Measurements from ENCODE around the gene ELMOD1. TPM values are rescaled to one million over a fixed set of nuclear protein-coding genes. Genes with fewer than 3 reads are reported as not detected.

The ELMOD1 gene
- not detected for total RNA-seq

DNA sequence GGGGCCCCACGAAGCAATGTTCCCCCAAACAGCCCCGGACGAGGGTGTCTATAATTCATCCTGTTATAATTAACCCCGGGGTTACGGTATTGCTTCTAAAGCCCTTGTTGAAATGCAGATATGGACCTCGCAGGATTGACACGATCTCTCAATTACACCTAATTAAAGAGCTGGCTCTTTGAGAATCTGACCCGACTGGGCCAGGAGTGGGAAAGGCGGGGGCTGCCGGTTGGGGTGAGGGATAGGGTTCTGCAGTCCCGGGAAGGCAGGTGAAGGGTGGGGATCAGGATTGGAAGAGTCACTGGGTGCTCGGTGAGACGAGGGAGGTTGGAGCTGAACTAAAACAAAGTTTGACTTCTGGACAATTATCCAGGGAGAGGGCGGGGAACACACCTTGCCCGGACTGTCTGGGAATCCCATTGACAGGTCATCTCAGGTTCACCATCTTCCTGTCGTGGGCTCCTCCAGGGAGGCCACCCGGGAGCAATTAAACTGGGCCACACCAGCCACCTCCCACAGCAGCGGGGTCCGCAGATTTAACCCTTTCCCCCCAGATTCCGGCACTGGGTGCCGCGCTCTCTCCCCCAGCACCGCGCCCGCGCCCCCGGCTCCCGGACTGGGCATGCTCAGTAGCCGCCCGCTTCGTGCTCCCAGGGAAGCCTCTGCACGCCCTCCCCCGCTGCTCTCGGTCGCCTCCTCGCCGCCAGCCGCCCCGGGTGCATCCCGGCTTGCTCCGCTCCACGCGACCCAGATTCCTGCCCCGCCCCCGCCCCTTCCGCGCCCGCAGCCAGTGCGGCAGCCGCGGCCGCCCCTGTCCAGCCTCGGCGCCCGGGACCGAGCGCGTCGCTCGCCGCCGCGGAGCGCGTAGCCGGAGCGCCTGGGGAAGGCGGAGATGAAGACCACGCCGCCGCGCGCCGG is at the start of gene ELMOD1:
TSS of gene ELMOD1 (plus strand) at position 688 of the 918 bp plus-strand sequence. CDS start 27,043 bp downstream, outside the sequence.
- H3K36me3 ChIP-seq (replicated peaks in 1 of 2; ENCODE audit: insufficient read depth in 1 of 2, low read depth in 2 of 2) = no peaks in the 10 kb centered on the region
- H3K9me3 ChIP-seq = no peaks in the 10 kb centered on the region
- peak within 1 kb of the TSS; percentile 4 to 38 for H3K4me3 ChIP-seq
- peaks cover 26% of the 10 kb centered on the region for H3K4me1 ChIP-seq
- DNase-seq (peak; percentile 17 to 52 (median 29)), ATAC-seq (peak; percentile 64)
- WGBS, 2 donors = 1% methylated on average over 15 to 74 of the region's 74 CpGs
- intact Hi-C loops (cut with DNase I) = no loop called here
- no peak for TF ChIP-seq POLR2A (IDR thresholded peaks at IDR 0.05)
- TF ChIP-seq, protein P1, sequence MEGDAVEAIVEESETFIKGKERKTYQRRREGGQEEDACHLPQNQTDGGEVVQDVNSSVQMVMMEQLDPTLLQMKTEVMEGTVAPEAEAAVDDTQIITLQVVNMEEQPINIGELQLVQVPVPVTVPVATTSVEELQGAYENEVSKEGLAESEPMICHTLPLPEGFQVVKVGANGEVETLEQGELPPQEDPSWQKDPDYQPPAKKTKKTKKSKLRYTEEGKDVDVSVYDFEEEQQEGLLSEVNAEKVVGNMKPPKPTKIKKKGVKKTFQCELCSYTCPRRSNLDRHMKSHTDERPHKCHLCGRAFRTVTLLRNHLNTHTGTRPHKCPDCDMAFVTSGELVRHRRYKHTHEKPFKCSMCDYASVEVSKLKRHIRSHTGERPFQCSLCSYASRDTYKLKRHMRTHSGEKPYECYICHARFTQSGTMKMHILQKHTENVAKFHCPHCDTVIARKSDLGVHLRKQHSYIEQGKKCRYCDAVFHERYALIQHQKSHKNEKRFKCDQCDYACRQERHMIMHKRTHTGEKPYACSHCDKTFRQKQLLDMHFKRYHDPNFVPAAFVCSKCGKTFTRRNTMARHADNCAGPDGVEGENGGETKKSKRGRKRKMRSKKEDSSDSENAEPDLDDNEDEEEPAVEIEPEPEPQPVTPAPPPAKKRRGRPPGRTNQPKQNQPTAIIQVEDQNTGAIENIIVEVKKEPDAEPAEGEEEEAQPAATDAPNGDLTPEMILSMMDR (IDR thresholded peaks at IDR 0.05) = peak in 1 of 7 experiments; percentile 4
- no peak within 1 kb of the TSS for H3K27ac ChIP-seq
- H3K27me3 ChIP-seq = peaks cover 11 to 37% of the 10 kb centered on the region in 2 donors

DNA sequence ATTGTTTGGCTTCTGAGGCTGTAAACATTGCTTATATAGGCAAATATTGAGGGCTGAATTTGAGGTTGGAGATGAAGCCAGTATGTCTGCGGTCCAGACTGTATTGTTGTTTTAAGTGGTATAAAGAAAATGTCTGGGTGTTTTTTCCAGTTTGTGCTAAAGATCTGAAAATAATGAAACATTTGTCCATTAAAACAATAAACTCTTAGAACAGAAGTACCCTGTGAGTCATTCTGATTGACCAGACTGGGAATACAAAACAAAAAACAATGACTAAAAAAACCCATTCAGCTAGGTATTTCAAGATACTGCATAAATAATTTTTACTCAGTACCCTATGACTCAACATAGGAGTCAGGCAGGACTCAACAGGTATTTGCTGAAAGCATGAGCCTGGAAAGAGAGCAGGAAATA is 45.8 kb upstream of the ELMOD1 start:
- no peaks in the 10 kb centered on the region for H3K9me3 ChIP-seq
- no peak overlapping the region for H3K27ac ChIP-seq
- no peaks in the 10 kb centered on the region for H3K36me3 ChIP-seq (replicated peaks in 1 of 2; ENCODE audit: insufficient read depth in 1 of 2, low read depth in 2 of 2)
- DNase-seq (no peak), ATAC-seq (no peak)
- TF ChIP-seq POLR2A (IDR thresholded peaks at IDR 0.05) = no peak
- TF ChIP-seq, protein P1 (IDR thresholded peaks at IDR 0.05) = no peak
- 50 to 63% methylated on average over 1 of the region's 1 CpG for WGBS, 2 donors
- intact Hi-C loops (cut with DNase I) = no loop called here
- H3K27me3 ChIP-seq = no peaks in the 10 kb centered on the region
- H3K4me3 ChIP-seq = no peak overlapping the region
- no peaks in the 10 kb centered on the region for H3K4me1 ChIP-seq

- Histone ChIP-seq H3K4me3 (no peak overlapping the region), H3K4me1 (no peaks in the 10 kb centered on the region), H3K36me3 (replicated peaks in 1 of 2; ENCODE audit: insufficient read depth in 1 of 2, low read depth in 2 of 2) (peaks cover 0 to 7% of the 10 kb centered on the region in 2 donors), H3K9me3 (no peaks in the 10 kb centered on the region), H3K27me3 (no peaks in the 10 kb centered on the region), H3K27ac (no peak overlapping the region)
- intact Hi-C loops (cut with DNase I) = no loop called here
- DNase-seq = no peak
- TF ChIP-seq POLR2A (IDR thresholded peaks at IDR 0.05) = no peak
- TF ChIP-seq, protein P1 (IDR thresholded peaks at IDR 0.05) = no peak
- 84 to 94% methylated on average over 4 of the region's 4 CpGs for WGBS, 2 donors
- no peak for ATAC-seq
These were observed 43.0 kb upstream of the ELMOD1 start for GRCh38 chr11:107547961-107548360.

DNA sequence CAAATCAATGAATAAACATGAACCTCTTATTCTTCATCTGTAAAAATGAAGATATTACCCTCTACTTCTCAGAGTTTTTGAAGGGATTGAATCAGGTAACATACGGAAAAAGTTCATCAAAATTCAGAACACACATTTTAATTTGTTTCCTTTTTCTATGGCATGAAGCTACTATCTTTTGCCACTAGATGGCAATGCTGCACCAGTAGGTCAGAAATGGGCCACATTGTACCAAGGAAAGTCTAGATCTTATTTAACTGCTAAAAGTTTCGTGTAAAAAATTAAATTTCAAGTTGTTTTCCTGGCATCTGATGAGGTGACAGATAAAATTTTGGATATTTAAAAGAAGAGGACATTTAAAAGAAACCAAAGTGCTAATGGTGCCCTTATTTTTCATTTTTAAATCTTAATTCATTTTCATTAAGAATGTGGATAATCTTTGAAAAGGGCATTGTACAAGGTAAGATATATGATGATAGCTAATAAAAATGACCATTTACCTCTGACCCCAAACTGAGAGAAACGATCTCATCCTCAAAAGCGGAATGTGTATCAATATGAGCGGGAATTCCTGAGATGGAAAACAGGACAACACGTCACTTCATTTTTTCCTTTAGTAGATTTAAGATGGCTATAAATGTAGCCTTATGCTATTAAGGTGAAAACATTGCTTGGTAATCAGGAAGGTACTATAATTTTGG is 41.5 kb upstream of the ELMOD1 start:
- Histone ChIP-seq H3K36me3 (replicated peaks in 1 of 2; ENCODE audit: insufficient read depth in 1 of 2, low read depth in 2 of 2) (peaks cover 0 to 9% of the 10 kb centered on the region in 2 donors), H3K9me3 (no peaks in the 10 kb centered on the region), H3K27ac (no peak overlapping the region), H3K4me3 (no peak overlapping the region), H3K4me1 (no peaks in the 10 kb centered on the region), H3K27me3 (no peaks in the 10 kb centered on the region)
- peak in 1 of 4 donors; percentile 17 for DNase-seq
- ATAC-seq = no peak
- TF ChIP-seq, protein P1 (IDR thresholded peaks at IDR 0.05) = peak; percentile 33 to 81 (median 77)
- no peak for TF ChIP-seq POLR2A (IDR thresholded peaks at IDR 0.05)
- intact Hi-C loops (cut with DNase I) = no loop called here
- 57% methylated on average over 6 of the region's 6 CpGs for WGBS, 2 donors
